ENCODE data around the gene FCAR.

Gene FCAR

DNA sequence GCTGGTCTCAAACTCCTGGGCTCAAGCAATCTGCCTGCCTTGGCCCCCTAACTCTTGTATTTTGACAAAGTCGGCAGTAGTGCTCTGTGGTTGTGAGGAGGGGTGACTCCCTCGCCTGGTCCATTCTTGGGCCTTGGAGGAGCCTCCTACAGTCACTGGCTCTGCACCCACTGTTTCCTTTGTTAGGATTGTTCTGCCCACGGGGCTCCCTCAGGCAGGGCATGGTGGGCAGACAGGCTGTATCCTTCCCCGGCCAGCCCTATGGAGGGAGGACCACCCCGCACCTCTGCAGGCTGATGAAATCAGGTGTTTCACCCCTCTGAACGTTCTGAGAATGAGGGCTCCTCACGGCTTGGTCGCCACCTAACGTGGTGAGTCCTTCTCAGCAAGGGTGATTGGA, 9.2 kb downstream of the FCAR start:
- Histone ChIP-seq H3K4me1 (ENCODE audit: control insufficient read depth in 1 of 2, insufficient read depth in 2 of 2, low read length in 2 of 2) (no peaks in the 10 kb centered on the region), H4K8ac (ENCODE audit: low read depth, low read length) (no peak overlapping the region), H2BK5ac (ENCODE audit: low read depth, low read length, poor library complexity) (no peak overlapping the region), H3K79me2 (ENCODE audit: control insufficient read depth, insufficient read depth, low read length, poor library complexity) (no peaks in the 10 kb centered on the region), H3K4me3 (ENCODE audit: low read depth, low read length) (no peak overlapping the region), H2AK5ac (ENCODE audit: low read length) (no peak overlapping the region), H4K91ac (ENCODE audit: low read depth, low read length) (peak overlapping the region; percentile 29), H3K9ac (ENCODE audit: low read length) (no peak overlapping the region), H3K4me2 (ENCODE audit: low read length) (no peak overlapping the region), H2BK12ac (ENCODE audit: low read length) (peak overlapping the region; percentile 34), H3K14ac (ENCODE audit: low read length) (no peak overlapping the region), H3K27ac (ENCODE audit: low read depth, low read length) (no peak overlapping the region), H3K27me3 (ENCODE audit: insufficient read depth, low read length) (no peaks in the 10 kb centered on the region), H3K79me1 (ENCODE audit: low read length) (peaks cover 2% of the 10 kb centered on the region), H3K23ac (ENCODE audit: low read length) (no peak overlapping the region), H4K12ac (ENCODE audit: low read depth, low read length) (no peak overlapping the region), H2BK120ac (ENCODE audit: insufficient read depth, low read length, poor library complexity) (no peak overlapping the region), H3K18ac (ENCODE audit: low read length) (no peak overlapping the region), H3K9me3 (ENCODE audit: insufficient read depth, low read depth, low read length) (peaks cover 4% of the 10 kb centered on the region), H3K36me3 (ENCODE audit: control insufficient read depth in 1 of 2, insufficient read depth in 2 of 2, low read length in 2 of 2) (no peaks in the 10 kb centered on the region), H2AFZ (ENCODE audit: insufficient read depth, low read length, poor library complexity) (no peak overlapping the region), H3K4ac (ENCODE audit: low read depth, low read length) (no peak overlapping the region)
- WGBS (ENCODE audit: extremely low coverage, insufficient coverage, insufficient read length): no CpG with 5 or more reads among the region's 9 CpGs
- DNase-seq: no peak

DNA sequence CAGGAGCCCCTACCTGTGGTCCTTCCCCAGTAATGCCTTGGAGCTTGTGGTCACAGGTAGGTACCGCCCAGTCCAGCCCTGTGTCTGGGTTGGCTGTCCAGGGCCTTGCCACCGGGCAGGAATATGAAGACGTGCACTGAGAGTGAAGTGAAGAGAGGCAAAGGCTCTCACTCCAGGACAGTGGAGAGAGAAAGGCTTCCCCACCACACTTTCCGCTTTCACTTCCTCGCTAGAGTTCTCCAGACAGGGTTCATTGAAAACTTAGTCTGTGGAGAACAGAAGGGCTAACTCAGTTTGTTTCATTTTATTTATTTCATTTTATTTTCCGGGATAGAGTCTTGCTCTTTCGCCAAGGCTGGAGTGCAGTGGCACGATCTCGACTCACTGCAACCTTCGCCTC, 14.2 kb downstream of the FCAR start:
- no peaks in the 10 kb centered on the region for H3K36me3 ChIP-seq (ENCODE audit: control insufficient read depth in 1 of 2, insufficient read depth in 2 of 2, low read length in 2 of 2)
- peaks cover 2% of the 10 kb centered on the region for H3K79me1 ChIP-seq (ENCODE audit: low read length)
- no peak overlapping the region for H2BK120ac ChIP-seq (ENCODE audit: insufficient read depth, low read length, poor library complexity)
- H3K4ac ChIP-seq (ENCODE audit: low read depth, low read length): no peak overlapping the region
- H3K27me3 ChIP-seq (ENCODE audit: insufficient read depth, low read length): no peaks in the 10 kb centered on the region
- H4K12ac ChIP-seq (ENCODE audit: low read depth, low read length): no peak overlapping the region
- H4K8ac ChIP-seq (ENCODE audit: low read depth, low read length): no peak overlapping the region
- no peak overlapping the region for H3K14ac ChIP-seq (ENCODE audit: low read length)
- H2BK5ac ChIP-seq (ENCODE audit: low read depth, low read length, poor library complexity): no peak overlapping the region
- H3K4me3 ChIP-seq (ENCODE audit: low read depth, low read length): no peak overlapping the region
- no peak overlapping the region for H2AK5ac ChIP-seq (ENCODE audit: low read length)
- no peak overlapping the region for H3K23ac ChIP-seq (ENCODE audit: low read length)
- H3K18ac ChIP-seq (ENCODE audit: low read length): no peak overlapping the region
- H3K9ac ChIP-seq (ENCODE audit: low read length): no peak overlapping the region
- no peak overlapping the region for H3K27ac ChIP-seq (ENCODE audit: low read depth, low read length)
- peaks cover 0 to 2% of the 10 kb centered on the region in 2 experiments for H3K4me1 ChIP-seq (ENCODE audit: control insufficient read depth in 1 of 2, insufficient read depth in 2 of 2, low read length in 2 of 2)
- WGBS (ENCODE audit: extremely low coverage, insufficient coverage, insufficient read length): no CpG with 5 or more reads among the region's 10 CpGs
- no peak overlapping the region for H3K4me2 ChIP-seq (ENCODE audit: low read length)
- no peak overlapping the region for H4K91ac ChIP-seq (ENCODE audit: low read depth, low read length)
- no peak overlapping the region for H2AFZ ChIP-seq (ENCODE audit: insufficient read depth, low read length, poor library complexity)
- H3K9me3 ChIP-seq (ENCODE audit: insufficient read depth, low read depth, low read length): peaks cover 3% of the 10 kb centered on the region
- no peak for DNase-seq
- no peaks in the 10 kb centered on the region for H3K79me2 ChIP-seq (ENCODE audit: control insufficient read depth, insufficient read depth, low read length, poor library complexity)
- H2BK12ac ChIP-seq (ENCODE audit: low read length): no peak overlapping the region

DNA sequence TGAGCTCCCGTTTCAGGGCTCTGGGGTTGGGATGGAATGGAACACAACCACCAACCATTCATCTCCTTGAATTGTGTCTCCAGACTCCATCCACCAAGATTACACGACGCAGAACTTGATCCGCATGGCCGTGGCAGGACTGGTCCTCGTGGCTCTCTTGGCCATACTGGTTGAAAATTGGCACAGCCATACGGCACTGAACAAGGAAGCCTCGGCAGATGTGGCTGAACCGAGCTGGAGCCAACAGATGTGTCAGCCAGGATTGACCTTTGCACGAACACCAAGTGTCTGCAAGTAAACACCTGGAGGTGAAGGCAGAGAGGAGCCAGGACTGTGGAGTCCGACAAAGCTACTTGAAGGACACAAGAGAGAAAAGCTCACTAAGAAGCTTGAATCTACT, 15.5 kb downstream of the FCAR start:
- WGBS (ENCODE audit: extremely low coverage, insufficient coverage, insufficient read length): no CpG with 5 or more reads among the region's 11 CpGs

DNA sequence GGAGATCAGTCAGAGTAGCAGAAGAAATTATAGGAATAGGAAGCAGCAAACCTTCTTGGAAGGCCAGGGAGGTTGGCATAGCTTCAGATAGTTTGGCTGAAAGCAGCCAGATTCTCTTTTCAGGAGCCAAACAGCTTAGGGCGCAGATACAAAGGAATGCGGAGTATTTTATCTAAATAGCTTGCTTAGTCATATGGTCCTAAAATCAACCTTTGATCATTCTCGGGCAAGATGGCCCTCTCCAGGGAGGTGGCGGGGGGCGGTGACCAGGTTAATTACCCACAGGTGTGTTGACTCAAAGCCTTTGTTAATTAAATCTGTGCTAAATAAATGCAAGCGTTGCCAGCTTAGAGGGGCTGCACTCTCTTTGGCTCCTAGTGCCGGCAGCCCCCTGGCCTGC, 19.4 kb downstream of the FCAR start:
- no peaks in the 10 kb centered on the region for H3K36me3 ChIP-seq (ENCODE audit: control insufficient read depth in 1 of 2, insufficient read depth in 2 of 2, low read length in 2 of 2)
- H3K9me3 ChIP-seq (ENCODE audit: insufficient read depth, low read depth, low read length): no peaks in the 10 kb centered on the region
- H3K79me1 ChIP-seq (ENCODE audit: low read length): peaks cover 4% of the 10 kb centered on the region
- H3K4me3 ChIP-seq (ENCODE audit: low read depth, low read length): no peak overlapping the region
- no peak overlapping the region for H4K8ac ChIP-seq (ENCODE audit: low read depth, low read length)
- H2BK5ac ChIP-seq (ENCODE audit: low read depth, low read length, poor library complexity): peak overlapping the region; percentile 50
- H2BK120ac ChIP-seq (ENCODE audit: insufficient read depth, low read length, poor library complexity): no peak overlapping the region
- H3K9ac ChIP-seq (ENCODE audit: low read length): no peak overlapping the region
- H3K4ac ChIP-seq (ENCODE audit: low read depth, low read length): no peak overlapping the region
- WGBS (ENCODE audit: extremely low coverage, insufficient coverage, insufficient read length): no CpG with 5 or more reads among the region's 7 CpGs
- no peak overlapping the region for H3K23ac ChIP-seq (ENCODE audit: low read length)
- H3K27me3 ChIP-seq (ENCODE audit: insufficient read depth, low read length): no peaks in the 10 kb centered on the region
- H2BK12ac ChIP-seq (ENCODE audit: low read length): no peak overlapping the region
- no peak overlapping the region for H4K12ac ChIP-seq (ENCODE audit: low read depth, low read length)
- H3K79me2 ChIP-seq (ENCODE audit: control insufficient read depth, insufficient read depth, low read length, poor library complexity): no peaks in the 10 kb centered on the region
- DNase-seq: peak; percentile 18 to 74
- H3K18ac ChIP-seq (ENCODE audit: low read length): no peak overlapping the region
- peak overlapping the region; percentile 60 for H2AFZ ChIP-seq (ENCODE audit: insufficient read depth, low read length, poor library complexity)
- H3K4me2 ChIP-seq (ENCODE audit: low read length): no peak overlapping the region
- peaks cover 0 to 6% of the 10 kb centered on the region in 2 experiments for H3K4me1 ChIP-seq (ENCODE audit: control insufficient read depth in 1 of 2, insufficient read depth in 2 of 2, low read length in 2 of 2)
- peak overlapping the region; percentile 33 for H3K27ac ChIP-seq (ENCODE audit: low read depth, low read length)
- peak overlapping the region; percentile 38 for H4K91ac ChIP-seq (ENCODE audit: low read depth, low read length)
- H3K14ac ChIP-seq (ENCODE audit: low read length): no peak overlapping the region
- H2AK5ac ChIP-seq (ENCODE audit: low read length): no peak overlapping the region

More for the DNA sequence above, 15.5 kb downstream of the FCAR start:
- H2BK120ac ChIP-seq (ENCODE audit: insufficient read depth, low read length, poor library complexity): no peak overlapping the region
- no peaks in the 10 kb centered on the region for H3K27me3 ChIP-seq (ENCODE audit: insufficient read depth, low read length)
- H3K4me1 ChIP-seq (ENCODE audit: control insufficient read depth in 1 of 2, insufficient read depth in 2 of 2, low read length in 2 of 2): peaks cover 0 to 6% of the 10 kb centered on the region in 2 experiments
- no peak overlapping the region for H3K18ac ChIP-seq (ENCODE audit: low read length)
- no peaks in the 10 kb centered on the region for H3K79me2 ChIP-seq (ENCODE audit: control insufficient read depth, insufficient read depth, low read length, poor library complexity)
- H3K14ac ChIP-seq (ENCODE audit: low read length): no peak overlapping the region
- no peak overlapping the region for H3K4me3 ChIP-seq (ENCODE audit: low read depth, low read length)
- H3K9ac ChIP-seq (ENCODE audit: low read length): no peak overlapping the region
- H3K36me3 ChIP-seq (ENCODE audit: control insufficient read depth in 1 of 2, insufficient read depth in 2 of 2, low read length in 2 of 2): no peaks in the 10 kb centered on the region
- no peak overlapping the region for H2AK5ac ChIP-seq (ENCODE audit: low read length)
- DNase-seq: no peak
- no peak overlapping the region for H3K4me2 ChIP-seq (ENCODE audit: low read length)
- H3K9me3 ChIP-seq (ENCODE audit: insufficient read depth, low read depth, low read length): no peaks in the 10 kb centered on the region
- no peak overlapping the region for H3K27ac ChIP-seq (ENCODE audit: low read depth, low read length)
- H3K79me1 ChIP-seq (ENCODE audit: low read length): peaks cover 4% of the 10 kb centered on the region
- H4K91ac ChIP-seq (ENCODE audit: low read depth, low read length): no peak overlapping the region
- no peak overlapping the region for H4K12ac ChIP-seq (ENCODE audit: low read depth, low read length)
- H4K8ac ChIP-seq (ENCODE audit: low read depth, low read length): no peak overlapping the region
- H3K23ac ChIP-seq (ENCODE audit: low read length): no peak overlapping the region
- H3K4ac ChIP-seq (ENCODE audit: low read depth, low read length): no peak overlapping the region
- H2AFZ ChIP-seq (ENCODE audit: insufficient read depth, low read length, poor library complexity): no peak overlapping the region
- H2BK5ac ChIP-seq (ENCODE audit: low read depth, low read length, poor library complexity): no peak overlapping the region
- H2BK12ac ChIP-seq (ENCODE audit: low read length): no peak overlapping the region

Measured in trophoblast cell (in vitro differentiated cells and primary cell).